IMR-90 (cell line): Measurements from ENCODE around the gene LCAT. TPM values are rescaled to one million over a fixed set of nuclear protein-coding genes. Genes with fewer than 3 reads are reported as not detected.

Experiments used
- ATAC-seq: fragments of 200-7000 bp; cut with Tn5 transposase; 2 replicates; pipeline ENCODE4 v1.9.1; 2020; ENCODE audit warnings: low read depth, mild to moderate bottlenecking, moderate library complexity
- BruUV-seq: library from RNA; stranded (reverse); fragments of 400-500 nt; replicated peaks from 2 replicates; lab custom pipeline; 2021; lab: Mats Ljungman, UMichigan
- CTCF ChIA-PET: fragments of 300-600 bp; formaldehyde crosslinking; extraction: SDS; loops from one replicate; lab custom pipeline; 2021; ENCODE audit warnings: antibody characterized with exemption; lab: Yijun Ruan, JAX
- POLR2A ChIA-PET: fragments of 300-600 bp; sonication (Branson Sonifier 250); formaldehyde crosslinking; loops from one replicate; lab custom pipeline; 2022; ENCODE audit warnings: antibody characterized with exemption; ENCODE audit not compliant: unreplicated experiment; lab: Charles Lee
- DNase-seq: peaks from one replicate; pipeline ENCODE4 v3.0.0; 2013
- H2AFZ ChIP-seq: replicated peaks from 2 replicates; pipeline ENCODE3; 2013; ENCODE audit warnings: low read length, mild to moderate bottlenecking; ENCODE audit not compliant: poor library complexity
- H2AK5ac ChIP-seq: 2 replicates; pipeline ENCODE4 v1.6.1; 2013; ENCODE audit warnings: low read depth, low read length, inconsistent platforms
- H2AK9ac ChIP-seq: replicated peaks from 2 replicates; pipeline ENCODE3; 2013; ENCODE audit warnings: mild to moderate bottlenecking, low read depth, low read length, moderate library complexity; ENCODE audit not compliant: poor library complexity
- H2BK120ac ChIP-seq: 2 replicates; pipeline ENCODE4 v1.6.1; 2013; ENCODE audit warnings: low read depth, low read length, inconsistent platforms
- H2BK15ac ChIP-seq: 3 replicates; pipeline ENCODE4 v1.6.1; 2013; ENCODE audit warnings: low read depth, low read length, inconsistent platforms
- H2BK20ac ChIP-seq: 2 replicates; pipeline ENCODE4 v1.6.1; 2013; ENCODE audit warnings: low read depth, mild to moderate bottlenecking, inconsistent platforms, low read length, moderate library complexity
- H2BK5ac ChIP-seq: 2 replicates; pipeline ENCODE4 v1.6.1; 2013; ENCODE audit warnings: mild to moderate bottlenecking, low read depth, low read length, inconsistent platforms; ENCODE audit not compliant: poor library complexity, severe bottlenecking
- H3K14ac ChIP-seq: replicated peaks from 2 replicates; pipeline ENCODE4 v1.6.1; 2013; ENCODE audit warnings: low read depth, low read length, inconsistent platforms
- H3K18ac ChIP-seq: 2 replicates; pipeline ENCODE4 v1.6.1; 2013; ENCODE audit warnings: low read depth, low read length, control low read depth
- H3K23ac ChIP-seq: 2 replicates; pipeline ENCODE4 v1.6.1; 2013; ENCODE audit warnings: low read depth, low read length, inconsistent platforms
- H3K27ac ChIP-seq: 2 replicates; pipeline ENCODE4 v1.5.1; 2013; ENCODE audit warnings: mild to moderate bottlenecking, control low read depth, low read length; ENCODE audit not compliant: insufficient read depth
- H3K27me3 ChIP-seq: 2 replicates; pipeline ENCODE4 v1.6.1; 2013; ENCODE audit warnings: low read length; ENCODE audit not compliant: control insufficient read depth, insufficient read depth
- H3K36me3 ChIP-seq: 2 replicates; pipeline ENCODE4 v1.6.1; 2013; ENCODE audit warnings: low read length, mixed read lengths; ENCODE audit not compliant: control insufficient read depth, insufficient read depth
- H3K4ac ChIP-seq: 2 replicates; pipeline ENCODE4 v1.6.1; 2013; ENCODE audit warnings: low read depth, low read length, inconsistent platforms
- H3K4me1 ChIP-seq: 2 replicates; pipeline ENCODE4 v1.6.1; 2013; ENCODE audit warnings: low read length, mixed read lengths; ENCODE audit not compliant: control insufficient read depth, insufficient read depth
- H3K4me2 ChIP-seq: 2 replicates; pipeline ENCODE4 v1.6.1; 2013; ENCODE audit warnings: low read depth, mild to moderate bottlenecking, control low read depth, low read length, moderate library complexity
- H3K4me3 ChIP-seq: 2 replicates; pipeline ENCODE4 v1.5.1; 2013; ENCODE audit warnings: low read depth, mild to moderate bottlenecking, control low read depth, low read length, moderate library complexity; ENCODE audit not compliant: insufficient read depth
- H3K56ac ChIP-seq: 2 replicates; pipeline ENCODE4 v1.6.1; 2013; ENCODE audit warnings: low read length, inconsistent platforms; ENCODE audit not compliant: insufficient read depth; ENCODE audit errors: extremely low read depth
- H3K79me1 ChIP-seq, 2 experiments: 2 replicates each; pipeline ENCODE4 v1.6.1; 2013; ENCODE audit warnings: low read length in 2 of 2, inconsistent platforms in 1 of 2, low read depth in 1 of 2
- H3K9ac ChIP-seq: 2 replicates; pipeline ENCODE4 v1.6.1; 2013; ENCODE audit warnings: low read depth, low read length, control low read depth
- H3K9me1 ChIP-seq: 2 replicates; pipeline ENCODE4 v1.6.1; 2013; ENCODE audit warnings: low read length, inconsistent platforms; ENCODE audit not compliant: insufficient read depth
- H3K9me3 ChIP-seq: 2 replicates; pipeline ENCODE4 v1.6.1; 2013; ENCODE audit warnings: low read length; ENCODE audit not compliant: control insufficient read depth, insufficient read depth
- H4K20me1 ChIP-seq: 2 replicates; pipeline ENCODE4 v1.6.1; 2013; ENCODE audit warnings: low read length, inconsistent platforms; ENCODE audit not compliant: insufficient read depth
- H4K5ac ChIP-seq: 2 replicates; pipeline ENCODE4 v1.6.1; 2013; ENCODE audit warnings: mild to moderate bottlenecking, low read depth, low read length, control low read depth
- H4K8ac ChIP-seq, 2 experiments: 2 replicates each; pipeline ENCODE4 v1.6.1; 2013; ENCODE audit warnings: low read depth in 2 of 2, low read length in 2 of 2, control low read depth in 1 of 2, inconsistent platforms in 1 of 2
- H4K91ac ChIP-seq: 2 replicates; pipeline ENCODE4 v1.6.1; 2013; ENCODE audit warnings: low read depth, low read length, inconsistent platforms; ENCODE audit not compliant: insufficient read depth
- BHLHE40 ChIP-seq: fragments of 150-350 bp; IDR thresholded peaks from 2 replicates; pipeline ENCODE4 v1.6.1; 2016; ENCODE audit warnings: mild to moderate bottlenecking, low read depth, low read length
- CEBPB ChIP-seq: IDR thresholded peaks from 2 replicates; pipeline ENCODE4 v1.6.1; 2012; ENCODE audit warnings: low read depth, low read length, improper control_type of control experiment
- ELK1 ChIP-seq: fragments of 150-350 bp; IDR thresholded peaks from 2 replicates; pipeline ENCODE4 v1.6.1; 2016; ENCODE audit warnings: low read depth, mild to moderate bottlenecking, low read length, moderate library complexity, borderline replicate concordance
- FOS ChIP-seq: fragments of 150-350 bp; IDR thresholded peaks from 2 replicates; pipeline ENCODE4 v1.6.1; 2016; ENCODE audit warnings: low read depth, low read length
- MAFK ChIP-seq: IDR thresholded peaks from 2 replicates; pipeline ENCODE4 v1.6.1; 2012; ENCODE audit warnings: low read depth, low read length, improper control_type of control experiment
- MAZ ChIP-seq: IDR thresholded peaks from 2 replicates; pipeline ENCODE4 v1.6.1; 2012; ENCODE audit warnings: low read depth, mild to moderate bottlenecking, low read length, improper control_type of control experiment, moderate library complexity, borderline replicate concordance
- MXI1 ChIP-seq: IDR thresholded peaks from 2 replicates; pipeline ENCODE4 v1.6.1; 2012; ENCODE audit warnings: low read depth, mild to moderate bottlenecking, low read length, moderate library complexity, borderline replicate concordance
- NFE2L2 ChIP-seq: fragments of 150-350 bp; IDR thresholded peaks from 2 replicates; pipeline ENCODE4 v1.6.1; 2016; ENCODE audit warnings: low read depth, mild to moderate bottlenecking, low read length
- POLR2A ChIP-seq: IDR thresholded peaks from 2 replicates; pipeline ENCODE4 v1.6.1; 2012; ENCODE audit warnings: mild to moderate bottlenecking, low read depth, low read length
- RAD21 ChIP-seq: IDR thresholded peaks from 2 replicates; pipeline ENCODE4 v1.6.1; 2012; ENCODE audit warnings: low read length, improper control_type of control experiment
- RCOR1 ChIP-seq: IDR thresholded peaks from 2 replicates; pipeline ENCODE4 v1.6.1; 2012; ENCODE audit warnings: mild to moderate bottlenecking, low read length, improper control_type of control experiment; ENCODE audit not compliant: insufficient replicate concordance
- RFX5 ChIP-seq: IDR thresholded peaks from 2 replicates; pipeline ENCODE4 v1.8.0; 2012; ENCODE audit warnings: low read depth, mild to moderate bottlenecking, low read length, moderate library complexity
- SMC3 ChIP-seq: fragments of 150-350 bp; IDR thresholded peaks from 2 replicates; pipeline ENCODE4 v1.6.1; 2016; ENCODE audit warnings: low read depth, mild to moderate bottlenecking, antibody characterized with exemption, low read length, moderate library complexity
- WGBS, 2 experiments: methylation state at CpG; one replicate each; pipeline versions ENCODE4 v1.1.5 to v1.1.7; 2013; ENCODE audit warnings: missing lambda C conversion rate in 2 of 2; ENCODE audit not compliant: insufficient read length in 1 of 2; ENCODE audit errors: extremely low coverage in 2 of 2; 5-methylcytosine and 5-hydroxymethylcytosine counted together
- dilution Hi-C: fragments of 300-500 bp; cut with HindIII; formaldehyde crosslinking; loops from one replicate; pipeline ENCODE4 v1.14.3; 2018; ENCODE audit warnings: low sequenced_read_pairs; ENCODE audit not compliant: unreplicated experiment
- in situ Hi-C: fragments of 300-500 bp; cut with MboI; formaldehyde crosslinking; loops from 3 replicates; pipeline ENCODE4 v1.14.3; 2019; ENCODE audit warnings: low sequenced_read_pairs, inconsistent platforms, mixed read lengths
- intact Hi-C: fragments of 100-400 bp; cut with micrococcal nuclease; formaldehyde crosslinking; loops from 2 replicates; pipeline ENCODE4 v1.10.0; 2022
- polyA plus RNA-seq, 3 experiments: library from polyadenylated mRNA; depleted of rRNA; stranded (reverse); fragments of >200 nt; gene quantifications; 2 replicates each; pipeline ENCODE4 v1.2.3, GENCODE V29; 2012; ENCODE audit warnings: low replicate concordance in 1 of 3
- total RNA-seq: library from RNA; depleted of rRNA; stranded (reverse); fragments of >200 nt; gene quantifications from 2 replicates; pipeline ENCODE4 v1.2.3, GENCODE V29; 2012
- TF ChIP-seq, protein P1 (sequence below): conservative IDR thresholded peaks from 2 replicates; pipeline ENCODE4 v1.5.1; 2012; ENCODE audit warnings: mild to moderate bottlenecking, low read depth, low read length, improper control_type of control experiment

LCAT gene
- total and polyA plus RNA-seq, 2 of the 4 experiments (the other 2 are of a cell fraction): 1.4 to 18.8 TPM

- BruUV-seq: no TSS peak
These were observed 34.7 kb downstream of the LCAT start for GRCh38 chr16:67909056-67909742.

More at GRCh38 chr16:67909056-67909742, 34.7 kb downstream of the LCAT start:
- no peak overlapping the region for H2AFZ ChIP-seq
- TF ChIP-seq MXI1 (no peak), RFX5 (no peak), BHLHE40 (no peak), CEBPB (no peak), MAZ (no peak), MAFK (no peak), ELK1 (no peak), RCOR1 (no peak), SMC3 (no peak), POLR2A (no peak), NFE2L2 (no peak), RAD21 (no peak), FOS (no peak)
- TF ChIP-seq, protein P1, sequence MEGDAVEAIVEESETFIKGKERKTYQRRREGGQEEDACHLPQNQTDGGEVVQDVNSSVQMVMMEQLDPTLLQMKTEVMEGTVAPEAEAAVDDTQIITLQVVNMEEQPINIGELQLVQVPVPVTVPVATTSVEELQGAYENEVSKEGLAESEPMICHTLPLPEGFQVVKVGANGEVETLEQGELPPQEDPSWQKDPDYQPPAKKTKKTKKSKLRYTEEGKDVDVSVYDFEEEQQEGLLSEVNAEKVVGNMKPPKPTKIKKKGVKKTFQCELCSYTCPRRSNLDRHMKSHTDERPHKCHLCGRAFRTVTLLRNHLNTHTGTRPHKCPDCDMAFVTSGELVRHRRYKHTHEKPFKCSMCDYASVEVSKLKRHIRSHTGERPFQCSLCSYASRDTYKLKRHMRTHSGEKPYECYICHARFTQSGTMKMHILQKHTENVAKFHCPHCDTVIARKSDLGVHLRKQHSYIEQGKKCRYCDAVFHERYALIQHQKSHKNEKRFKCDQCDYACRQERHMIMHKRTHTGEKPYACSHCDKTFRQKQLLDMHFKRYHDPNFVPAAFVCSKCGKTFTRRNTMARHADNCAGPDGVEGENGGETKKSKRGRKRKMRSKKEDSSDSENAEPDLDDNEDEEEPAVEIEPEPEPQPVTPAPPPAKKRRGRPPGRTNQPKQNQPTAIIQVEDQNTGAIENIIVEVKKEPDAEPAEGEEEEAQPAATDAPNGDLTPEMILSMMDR: no peak
- H3K4ac ChIP-seq: no peak overlapping the region
- H3K79me1 ChIP-seq: peaks cover 9 to 45% of the 10 kb centered on the region in 2 experiments; a peak in 3 of 4 replicates
- H3K9ac ChIP-seq: no peak overlapping the region
- H3K36me3 ChIP-seq: peaks cover 27% of the 10 kb centered on the region
- no peak overlapping the region for H3K14ac ChIP-seq
- no peak overlapping the region for H2AK5ac ChIP-seq
- DNase-seq: no peak
- no peaks in the 10 kb centered on the region for H3K27me3 ChIP-seq
- no peaks in the 10 kb centered on the region for H3K9me3 ChIP-seq
- ATAC-seq: no peak
- ChIA-PET CTCF (interaction anchor here (1.1 kb wide), 1 partner anchor 93 kb away, joined by 3 read pairs; no protein-coding TSS in a partner anchor), POLR2A (no interaction called here)
- 0 out of 2 replicates have a peak, but pooled peaks cover 6% of the 10 kb centered on the region for H3K9me1 ChIP-seq
- H3K18ac ChIP-seq: no peak overlapping the region
- H2BK120ac ChIP-seq: no peak overlapping the region
- no peak overlapping the region for H2BK5ac ChIP-seq
- H3K4me3 ChIP-seq: no peak overlapping the region
- dilution Hi-C loops: no loop called here
- H3K4me2 ChIP-seq: no peak overlapping the region
- H3K4me1 ChIP-seq: no peaks in the 10 kb centered on the region
- no peak overlapping the region for H2BK20ac ChIP-seq
- H3K27ac ChIP-seq: no peak overlapping the region
- H3K56ac ChIP-seq: no peak overlapping the region
- H2BK15ac ChIP-seq: no peak overlapping the region
- H4K20me1 ChIP-seq: peaks cover 14% of the 10 kb centered on the region; the same call in 1 of the 2 replicates
- in situ Hi-C loops: no loop called here
- no peak overlapping the region for H3K23ac ChIP-seq
- H2AK9ac ChIP-seq: no peak overlapping the region
- no peak overlapping the region for H4K5ac ChIP-seq
- no peak overlapping the region for H4K91ac ChIP-seq
- intact Hi-C loops: no loop called here
- 95% methylated on average over 32 of the region's 36 CpGs; no CpG with 5 or more reads in 1 of the 2 experiments for WGBS, 2 experiments
- no peak overlapping the region for H4K8ac ChIP-seq
